SH-SY5Y (cell line): ENCODE measurements around the gene MARK1.

Experiments used
- GATA2 ChIP-seq: IDR thresholded peaks from 2 replicates; pipeline ENCODE4 v1.6.1; 2011; ENCODE audit warnings: mild to moderate bottlenecking, low read depth, low read length
- GATA3 ChIP-seq: IDR thresholded peaks from 2 replicates; pipeline ENCODE4 v1.6.1; 2011; ENCODE audit warnings: low read depth, mild to moderate bottlenecking, low read length, moderate library complexity

Gene MARK1

GRCh38 chr1:220684890-220685289 is 157.0 kb downstream of the MARK1 start:
- TF ChIP-seq GATA3 (no peak), GATA2 (no peak)

GRCh38 chr1:220685879-220686278 is 157.9 kb downstream of the MARK1 start:
- TF ChIP-seq GATA2 (no peak), GATA3 (no peak)

- no peak for TF ChIP-seq GATA2
- no peak for TF ChIP-seq GATA3
Observed at GRCh38 chr1:220687809-220688208, 159.9 kb downstream of the MARK1 start.

- TF ChIP-seq GATA2 (no peak), GATA3 (no peak)
Observed at GRCh38 chr1:220689666-220690065, 161.7 kb downstream of the MARK1 start.

GRCh38 chr1:220690140-220691052 is 162.5 kb downstream of the MARK1 start, which contains the start of gene C1orf115:
Gene C1orf115, plus strand, starts transcription at chr1:220690363. Its CDS starts 40 bp downstream, at chr1:220690403.
- TF ChIP-seq GATA3 (no peak), GATA2 (no peak)

GRCh38 chr1:220691053-220691684 is 163.2 kb downstream of the MARK1 start:
- TF ChIP-seq GATA2, result no peak
- TF ChIP-seq GATA3, result no peak

GRCh38 chr1:220692436-220693228 is 164.7 kb downstream of the MARK1 start:
- TF ChIP-seq GATA2, result no peak
- no peak for TF ChIP-seq GATA3

- TF ChIP-seq GATA3, result no peak
- TF ChIP-seq GATA2, result no peak
Observed at GRCh38 chr1:220694866-220695382, 167.0 kb downstream of the MARK1 start.

- TF ChIP-seq GATA2 (no peak), GATA3 (no peak)
Observed at GRCh38 chr1:220695426-220695825, 167.5 kb downstream of the MARK1 start.

- no peak for TF ChIP-seq GATA2
- no peak for TF ChIP-seq GATA3
Observed at GRCh38 chr1:220696226-220696862, 168.4 kb downstream of the MARK1 start.

- TF ChIP-seq GATA2, result no peak
- no peak for TF ChIP-seq GATA3
Observed at GRCh38 chr1:220696863-220697231, 168.9 kb downstream of the MARK1 start.

- TF ChIP-seq GATA2 (no peak), GATA3 (no peak)
Observed at GRCh38 chr1:220697326-220697725, 169.4 kb downstream of the MARK1 start.

- TF ChIP-seq GATA2, result no peak
- no peak for TF ChIP-seq GATA3
Observed at GRCh38 chr1:220698607-220699016, 170.7 kb downstream of the MARK1 start.

GRCh38 chr1:220699044-220699443 is 171.1 kb downstream of the MARK1 start:
- TF ChIP-seq GATA2 (no peak), GATA3 (no peak)
